Measurements from ENCODE around the gene LARGE1. TPM values are rescaled to one million over a fixed set of nuclear protein-coding genes. Genes with fewer than 3 reads are reported as not detected.

Gene LARGE1
- total and polyA plus RNA-seq, 2 of the 4 experiments (the other 2 are of a cell fraction): 6.2 to 12.4 TPM

DNA sequence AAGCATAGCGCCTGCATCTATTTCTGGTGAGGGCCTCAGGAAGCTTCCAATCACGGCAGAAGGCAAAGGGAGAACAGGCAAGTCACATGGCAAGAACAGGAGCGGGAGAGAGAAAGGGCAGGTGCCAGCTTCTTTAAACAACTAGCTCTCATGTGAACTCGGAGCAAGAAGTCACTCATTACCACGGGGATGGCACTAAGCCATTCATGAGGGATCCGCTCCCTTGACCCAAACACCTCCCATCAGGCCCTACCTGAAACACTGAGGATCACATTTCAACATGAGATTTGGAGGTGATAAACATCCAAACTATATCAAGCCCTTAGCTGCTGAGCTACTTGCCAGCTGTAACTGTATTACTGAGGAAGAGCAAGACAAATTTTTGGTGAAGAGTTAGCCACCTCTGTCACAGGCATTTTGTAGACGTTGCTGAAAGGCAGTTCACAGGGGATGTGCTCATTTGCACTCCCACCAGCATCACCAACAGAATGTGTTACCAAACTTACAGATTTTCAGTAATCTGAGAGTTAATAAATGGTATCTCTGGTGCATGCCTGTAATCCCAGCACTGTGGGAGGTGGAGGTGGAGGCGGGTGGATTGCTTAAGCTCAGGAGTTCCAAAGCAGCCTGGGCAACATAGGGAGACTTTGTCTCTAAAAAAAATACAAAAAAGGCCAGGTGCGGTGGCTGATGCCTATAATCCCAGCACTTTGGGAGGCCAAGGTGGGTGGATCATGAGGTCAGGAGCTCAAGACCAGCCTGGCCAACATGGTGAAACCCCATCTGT is 398.2 kb downstream of the LARGE1 start:
- H3K14ac ChIP-seq (replicated peaks; ENCODE audit: low read depth, low read length): no peak overlapping the region
- DNase-seq: no peak
- no peak overlapping the region for H2BK20ac ChIP-seq (ENCODE audit: low read depth, low read length)
- peaks cover 3% of the 10 kb centered on the region for H3K9me3 ChIP-seq (ENCODE audit: control insufficient read depth, insufficient read depth, low read length)
- POLR2A ChIA-PET (ENCODE audit: unreplicated experiment): no interaction called here
- H3K56ac ChIP-seq (ENCODE audit: extremely low read depth, insufficient read depth, low read length): no peak overlapping the region
- H3K27ac ChIP-seq (ENCODE audit: insufficient read depth, low read length): no peak overlapping the region
- no peak overlapping the region for H3K18ac ChIP-seq (ENCODE audit: low read depth, low read length)
- intact Hi-C loops (cut with micrococcal nuclease) (no loop called here), in situ Hi-C loops (cut with MboI; ENCODE audit: low sequenced_read_pairs) (loop anchor here (25.0 kb wide), 1 partner anchor 1490 kb away; no protein-coding TSS in a partner anchor), dilution Hi-C loops (cut with HindIII; ENCODE audit: low sequenced_read_pairs, unreplicated experiment) (no loop called here)
- H2AK9ac ChIP-seq (replicated peaks; ENCODE audit: low read depth, low read length, poor library complexity): no peak overlapping the region
- H3K23ac ChIP-seq (ENCODE audit: low read depth, low read length): no peak overlapping the region
- ATAC-seq (ENCODE audit: low read depth): no peak
- H2AFZ ChIP-seq (replicated peaks; ENCODE audit: low read length, poor library complexity): no peak overlapping the region
- 93% methylated on average over 2 of the region's 9 CpGs; no CpG with 5 or more reads in 1 of the 2 experiments for WGBS, 2 experiments (ENCODE audit: extremely low coverage in 2 of 2, insufficient read length in 1 of 2)
- H4K20me1 ChIP-seq (ENCODE audit: insufficient read depth, low read length): no peaks in the 10 kb centered on the region
- no peak overlapping the region for H3K4me3 ChIP-seq (ENCODE audit: insufficient read depth, low read depth, low read length)
- H3K9me1 ChIP-seq (ENCODE audit: insufficient read depth, low read length): no peaks in the 10 kb centered on the region
- H4K91ac ChIP-seq (ENCODE audit: insufficient read depth, low read depth, low read length): no peak overlapping the region
- no peaks in the 10 kb centered on the region for H3K27me3 ChIP-seq (ENCODE audit: control insufficient read depth, insufficient read depth, low read length)
- no peak overlapping the region for H4K5ac ChIP-seq (ENCODE audit: low read depth, low read length)
- no TSS peak for BruUV-seq (replicated peaks)
- no peak overlapping the region for H2BK15ac ChIP-seq (ENCODE audit: low read depth, low read length)
- CTCF ChIA-PET: no interaction called here
- no peak overlapping the region for H2AK5ac ChIP-seq (ENCODE audit: low read depth, low read length)
- no peak overlapping the region for H3K4me2 ChIP-seq (ENCODE audit: low read depth, low read length)
- no peaks in the 10 kb centered on the region for H3K79me1 ChIP-seq (ENCODE audit: low read depth in 1 of 2, low read length in 2 of 2)
- H2BK5ac ChIP-seq (ENCODE audit: low read depth, low read length, poor library complexity, severe bottlenecking): no peak overlapping the region
- H2BK120ac ChIP-seq (ENCODE audit: low read depth, low read length): no peak overlapping the region
- no peak overlapping the region for H4K8ac ChIP-seq (ENCODE audit: low read depth in 2 of 2, low read length in 2 of 2)
- TF ChIP-seq, protein P1, sequence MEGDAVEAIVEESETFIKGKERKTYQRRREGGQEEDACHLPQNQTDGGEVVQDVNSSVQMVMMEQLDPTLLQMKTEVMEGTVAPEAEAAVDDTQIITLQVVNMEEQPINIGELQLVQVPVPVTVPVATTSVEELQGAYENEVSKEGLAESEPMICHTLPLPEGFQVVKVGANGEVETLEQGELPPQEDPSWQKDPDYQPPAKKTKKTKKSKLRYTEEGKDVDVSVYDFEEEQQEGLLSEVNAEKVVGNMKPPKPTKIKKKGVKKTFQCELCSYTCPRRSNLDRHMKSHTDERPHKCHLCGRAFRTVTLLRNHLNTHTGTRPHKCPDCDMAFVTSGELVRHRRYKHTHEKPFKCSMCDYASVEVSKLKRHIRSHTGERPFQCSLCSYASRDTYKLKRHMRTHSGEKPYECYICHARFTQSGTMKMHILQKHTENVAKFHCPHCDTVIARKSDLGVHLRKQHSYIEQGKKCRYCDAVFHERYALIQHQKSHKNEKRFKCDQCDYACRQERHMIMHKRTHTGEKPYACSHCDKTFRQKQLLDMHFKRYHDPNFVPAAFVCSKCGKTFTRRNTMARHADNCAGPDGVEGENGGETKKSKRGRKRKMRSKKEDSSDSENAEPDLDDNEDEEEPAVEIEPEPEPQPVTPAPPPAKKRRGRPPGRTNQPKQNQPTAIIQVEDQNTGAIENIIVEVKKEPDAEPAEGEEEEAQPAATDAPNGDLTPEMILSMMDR (conservative IDR thresholded peaks at IDR 0.05; ENCODE audit: low read depth, low read length): no peak
- TF ChIP-seq, protein P2, sequence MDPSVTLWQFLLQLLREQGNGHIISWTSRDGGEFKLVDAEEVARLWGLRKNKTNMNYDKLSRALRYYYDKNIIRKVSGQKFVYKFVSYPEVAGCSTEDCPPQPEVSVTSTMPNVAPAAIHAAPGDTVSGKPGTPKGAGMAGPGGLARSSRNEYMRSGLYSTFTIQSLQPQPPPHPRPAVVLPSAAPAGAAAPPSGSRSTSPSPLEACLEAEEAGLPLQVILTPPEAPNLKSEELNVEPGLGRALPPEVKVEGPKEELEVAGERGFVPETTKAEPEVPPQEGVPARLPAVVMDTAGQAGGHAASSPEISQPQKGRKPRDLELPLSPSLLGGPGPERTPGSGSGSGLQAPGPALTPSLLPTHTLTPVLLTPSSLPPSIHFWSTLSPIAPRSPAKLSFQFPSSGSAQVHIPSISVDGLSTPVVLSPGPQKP (IDR thresholded peaks at IDR 0.05; ENCODE audit: borderline replicate concordance, low read depth, low read length): no peak
- TF ChIP-seq CHD1 (IDR thresholded peaks at IDR 0.05; ENCODE audit: low read depth, low read length) (no peak), RAD21 (IDR thresholded peaks at IDR 0.05; ENCODE audit: low read length) (no peak), MAFK (IDR thresholded peaks at IDR 0.05; ENCODE audit: low read depth, low read length) (no peak), BHLHE40 (IDR thresholded peaks at IDR 0.05; ENCODE audit: low read depth, low read length) (no peak), SMC3 (IDR thresholded peaks at IDR 0.05; ENCODE audit: low read depth, low read length) (no peak), MAZ (IDR thresholded peaks at IDR 0.05; ENCODE audit: borderline replicate concordance, low read depth, low read length) (no peak), RCOR1 (IDR thresholded peaks at IDR 0.05; ENCODE audit: insufficient replicate concordance, low read length) (no peak)
- TF ChIP-seq, protein P3, sequence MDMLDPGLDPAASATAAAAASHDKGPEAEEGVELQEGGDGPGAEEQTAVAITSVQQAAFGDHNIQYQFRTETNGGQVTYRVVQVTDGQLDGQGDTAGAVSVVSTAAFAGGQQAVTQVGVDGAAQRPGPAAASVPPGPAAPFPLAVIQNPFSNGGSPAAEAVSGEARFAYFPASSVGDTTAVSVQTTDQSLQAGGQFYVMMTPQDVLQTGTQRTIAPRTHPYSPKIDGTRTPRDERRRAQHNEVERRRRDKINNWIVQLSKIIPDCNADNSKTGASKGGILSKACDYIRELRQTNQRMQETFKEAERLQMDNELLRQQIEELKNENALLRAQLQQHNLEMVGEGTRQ (IDR thresholded peaks at IDR 0.05; ENCODE audit: low read depth, low read length): no peak
- no peaks in the 10 kb centered on the region for H3K36me3 ChIP-seq (ENCODE audit: control insufficient read depth, insufficient read depth, low read length)
- no peak overlapping the region for H3K9ac ChIP-seq (ENCODE audit: low read depth, low read length)
- H3K4me1 ChIP-seq (ENCODE audit: control insufficient read depth, insufficient read depth, low read length): 0 out of 2 replicates have a peak, but pooled peaks cover 1% of the 10 kb centered on the region
- H3K4ac ChIP-seq (ENCODE audit: low read depth, low read length): no peak overlapping the region

Measured in IMR-90 (cell line).